ENCODE results near the gene BTG1. TPM values are rescaled to one million over a fixed set of nuclear protein-coding genes. Genes with fewer than 3 reads are reported as not detected.

BTG1 gene
- total RNA-seq, 1 donor: 25.0 TPM

DNA sequence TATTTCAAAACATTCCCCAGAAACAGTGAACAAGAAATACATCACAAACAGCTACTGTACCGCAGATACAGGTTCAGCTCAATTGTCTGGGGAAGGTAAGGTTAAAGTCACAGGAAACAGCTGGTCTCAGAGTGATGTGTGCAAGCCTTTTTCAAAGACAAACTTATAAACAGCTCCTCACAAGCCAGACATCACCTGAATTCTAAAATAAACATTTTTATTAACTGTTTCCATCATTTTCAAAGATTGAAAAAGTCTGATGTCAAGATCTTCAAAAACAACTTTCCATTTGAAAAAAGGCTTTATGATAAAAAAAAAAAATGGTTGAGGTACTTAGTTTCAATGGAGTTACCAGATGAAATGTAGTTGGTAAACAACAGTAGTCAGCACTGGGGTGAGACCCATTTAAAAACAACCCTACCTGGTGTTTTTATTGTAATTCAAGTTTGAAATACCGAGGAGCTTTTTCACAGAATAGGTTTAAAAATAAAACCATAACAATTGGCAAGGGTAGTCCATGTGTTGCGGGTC is 4.0 kb downstream of the BTG1 start:
- no peaks in the 10 kb centered on the region for H3K27me3 ChIP-seq (ENCODE audit: insufficient read depth, low read length)
- no peak for DNase-seq (ENCODE audit: insufficient read length, low spot score, missing footprints)
- TF ChIP-seq, protein P1, sequence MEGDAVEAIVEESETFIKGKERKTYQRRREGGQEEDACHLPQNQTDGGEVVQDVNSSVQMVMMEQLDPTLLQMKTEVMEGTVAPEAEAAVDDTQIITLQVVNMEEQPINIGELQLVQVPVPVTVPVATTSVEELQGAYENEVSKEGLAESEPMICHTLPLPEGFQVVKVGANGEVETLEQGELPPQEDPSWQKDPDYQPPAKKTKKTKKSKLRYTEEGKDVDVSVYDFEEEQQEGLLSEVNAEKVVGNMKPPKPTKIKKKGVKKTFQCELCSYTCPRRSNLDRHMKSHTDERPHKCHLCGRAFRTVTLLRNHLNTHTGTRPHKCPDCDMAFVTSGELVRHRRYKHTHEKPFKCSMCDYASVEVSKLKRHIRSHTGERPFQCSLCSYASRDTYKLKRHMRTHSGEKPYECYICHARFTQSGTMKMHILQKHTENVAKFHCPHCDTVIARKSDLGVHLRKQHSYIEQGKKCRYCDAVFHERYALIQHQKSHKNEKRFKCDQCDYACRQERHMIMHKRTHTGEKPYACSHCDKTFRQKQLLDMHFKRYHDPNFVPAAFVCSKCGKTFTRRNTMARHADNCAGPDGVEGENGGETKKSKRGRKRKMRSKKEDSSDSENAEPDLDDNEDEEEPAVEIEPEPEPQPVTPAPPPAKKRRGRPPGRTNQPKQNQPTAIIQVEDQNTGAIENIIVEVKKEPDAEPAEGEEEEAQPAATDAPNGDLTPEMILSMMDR (IDR thresholded peaks at IDR 0.05; ENCODE audit: extremely low read depth, low read depth, low read length): no peak
- peaks cover 18% of the 10 kb centered on the region for H4K20me1 ChIP-seq (ENCODE audit: insufficient read depth, low read length)
- H3K4me3 ChIP-seq (ENCODE audit: insufficient read depth, low read length): peak overlapping the region; percentile 94
- peak overlapping the region; percentile 83 for H3K4me2 ChIP-seq (ENCODE audit: insufficient read depth, low read length)
- peaks cover 85% of the 10 kb centered on the region for H3K79me2 ChIP-seq (ENCODE audit: insufficient read depth, low read length)
- H2AFZ ChIP-seq (ENCODE audit: low read length): no peak overlapping the region
- peak overlapping the region; percentile 80 for H3K27ac ChIP-seq (ENCODE audit: low read depth, low read length)
- peaks cover 23% of the 10 kb centered on the region for H3K36me3 ChIP-seq (ENCODE audit: insufficient read depth, low read length)
- H3K9me3 ChIP-seq (ENCODE audit: low read depth, low read length): no peaks in the 10 kb centered on the region
- peaks cover 57% of the 10 kb centered on the region for H3K4me1 ChIP-seq (ENCODE audit: insufficient read depth, low read length)

DNA sequence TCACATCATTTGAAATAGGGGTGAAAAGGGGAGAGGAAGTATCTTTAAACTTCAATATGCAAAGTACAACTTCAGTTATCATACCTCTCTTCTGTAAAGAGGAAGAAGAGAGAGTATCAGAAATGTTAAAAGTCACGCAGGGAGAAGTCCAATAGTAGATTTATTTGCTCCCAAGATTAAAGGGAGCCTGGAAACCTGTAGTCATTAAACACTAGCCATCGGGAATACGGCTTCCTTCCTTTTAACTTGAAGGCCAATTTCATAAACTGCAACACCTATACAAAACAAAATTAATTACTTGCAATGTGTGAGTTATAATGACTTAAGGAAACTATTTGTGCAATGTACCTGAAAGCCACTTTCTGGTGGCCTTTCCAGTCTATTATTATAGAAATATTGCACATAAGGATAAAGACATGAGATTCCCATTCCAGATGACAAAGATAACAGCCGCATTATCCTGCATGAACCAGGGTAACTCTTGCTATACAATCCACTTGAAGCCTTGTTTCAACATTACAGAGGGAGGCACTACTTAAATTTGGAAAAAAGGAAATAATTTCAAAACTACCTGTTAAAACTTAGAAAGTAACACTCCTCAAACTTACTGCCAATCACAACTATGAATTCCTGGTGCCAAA is 4.6 kb downstream of the BTG1 start:
- Histone ChIP-seq H4K20me1 (ENCODE audit: insufficient read depth, low read length) (peaks cover 18% of the 10 kb centered on the region), H3K9me3 (ENCODE audit: low read depth, low read length) (no peaks in the 10 kb centered on the region), H3K4me1 (ENCODE audit: insufficient read depth, low read length) (peaks cover 63% of the 10 kb centered on the region), H3K79me2 (ENCODE audit: insufficient read depth, low read length) (peaks cover 92% of the 10 kb centered on the region), H3K4me3 (ENCODE audit: insufficient read depth, low read length) (peak overlapping the region; percentile 94), H3K4me2 (ENCODE audit: insufficient read depth, low read length) (peak overlapping the region; percentile 83), H3K27ac (ENCODE audit: low read depth, low read length) (peak overlapping the region; percentile 80), H3K27me3 (ENCODE audit: insufficient read depth, low read length) (no peaks in the 10 kb centered on the region), H3K36me3 (ENCODE audit: insufficient read depth, low read length) (peaks cover 23% of the 10 kb centered on the region), H2AFZ (ENCODE audit: low read length) (no peak overlapping the region)
- DNase-seq (ENCODE audit: insufficient read length, low spot score, missing footprints): no peak
- TF ChIP-seq, protein P1 (IDR thresholded peaks at IDR 0.05; ENCODE audit: extremely low read depth, low read depth, low read length): no peak

DNA sequence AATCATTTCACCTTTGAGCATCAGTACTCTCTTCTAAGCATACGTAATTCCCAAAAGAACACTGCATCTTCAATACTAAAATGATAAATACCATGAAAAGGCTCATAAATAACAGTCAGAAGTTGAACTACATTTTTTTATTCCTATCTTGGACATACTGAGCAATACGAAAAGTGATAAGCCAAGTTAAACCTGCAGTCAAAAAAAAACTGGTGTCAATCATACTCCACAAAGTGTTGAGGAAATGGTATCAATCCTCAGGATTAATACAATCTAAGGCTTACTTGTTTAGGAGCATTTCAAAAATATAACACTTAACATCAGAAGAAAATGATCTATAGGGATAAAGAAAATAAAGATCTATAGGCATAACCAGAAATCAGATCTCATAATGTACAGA is 5.5 kb downstream of the BTG1 start:
- TF ChIP-seq, protein P1 (IDR thresholded peaks at IDR 0.05; ENCODE audit: extremely low read depth, low read depth, low read length): no peak
- H3K27ac ChIP-seq (ENCODE audit: low read depth, low read length): peak overlapping the region; percentile 53
- H4K20me1 ChIP-seq (ENCODE audit: insufficient read depth, low read length): peaks cover 18% of the 10 kb centered on the region

DNA sequence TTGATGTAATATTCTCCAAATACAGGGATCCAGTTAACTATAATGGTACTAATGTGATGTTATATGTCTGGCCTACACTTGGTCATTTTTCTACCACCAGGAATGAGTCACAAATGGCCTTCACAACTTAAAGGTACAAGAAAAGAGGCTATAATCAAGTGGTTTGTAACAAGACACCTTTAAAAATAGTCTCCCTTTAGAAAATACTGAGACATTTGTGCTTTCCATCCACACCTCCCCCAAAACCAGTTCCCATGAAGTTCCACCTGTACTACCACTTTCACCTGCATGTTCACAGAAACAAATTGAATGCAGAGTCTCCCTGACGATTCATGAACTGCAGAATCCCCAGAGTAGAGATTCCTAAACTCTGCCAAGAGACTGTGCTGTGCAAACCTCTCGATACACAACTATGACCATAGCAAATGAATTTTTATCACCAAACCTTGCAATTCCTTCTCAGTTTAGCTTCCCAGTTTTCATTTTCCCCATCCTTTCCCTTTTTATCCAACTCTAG is 6.0 kb downstream of the BTG1 start:
- Histone ChIP-seq H4K20me1 (ENCODE audit: insufficient read depth, low read length) (peaks cover 15% of the 10 kb centered on the region), H3K27ac (ENCODE audit: low read depth, low read length) (peak overlapping the region; percentile 53), H3K4me1 (ENCODE audit: insufficient read depth, low read length) (peaks cover 74% of the 10 kb centered on the region), H3K4me3 (ENCODE audit: insufficient read depth, low read length) (peak overlapping the region; percentile 94), H3K4me2 (ENCODE audit: insufficient read depth, low read length) (peak overlapping the region; percentile 83), H2AFZ (ENCODE audit: low read length) (no peak overlapping the region), H3K9me3 (ENCODE audit: low read depth, low read length) (no peaks in the 10 kb centered on the region), H3K36me3 (ENCODE audit: insufficient read depth, low read length) (peaks cover 23% of the 10 kb centered on the region), H3K27me3 (ENCODE audit: insufficient read depth, low read length) (no peaks in the 10 kb centered on the region), H3K79me2 (ENCODE audit: insufficient read depth, low read length) (peaks cover 86% of the 10 kb centered on the region)
- TF ChIP-seq, protein P1 (IDR thresholded peaks at IDR 0.05; ENCODE audit: extremely low read depth, low read depth, low read length): no peak
- DNase-seq (ENCODE audit: insufficient read length, low spot score, missing footprints): no peak

More for the DNA sequence above, 5.5 kb downstream of the BTG1 start:
- H3K4me2 ChIP-seq (ENCODE audit: insufficient read depth, low read length): peak overlapping the region; percentile 83
- no peak for DNase-seq (ENCODE audit: insufficient read length, low spot score, missing footprints)
- H2AFZ ChIP-seq (ENCODE audit: low read length): no peak overlapping the region
- H3K4me1 ChIP-seq (ENCODE audit: insufficient read depth, low read length): peaks cover 69% of the 10 kb centered on the region
- H3K27me3 ChIP-seq (ENCODE audit: insufficient read depth, low read length): no peaks in the 10 kb centered on the region
- peak overlapping the region; percentile 94 for H3K4me3 ChIP-seq (ENCODE audit: insufficient read depth, low read length)
- peaks cover 91% of the 10 kb centered on the region for H3K79me2 ChIP-seq (ENCODE audit: insufficient read depth, low read length)
- peaks cover 23% of the 10 kb centered on the region for H3K36me3 ChIP-seq (ENCODE audit: insufficient read depth, low read length)
- H3K9me3 ChIP-seq (ENCODE audit: low read depth, low read length): no peaks in the 10 kb centered on the region

Measured in osteoblast (primary cell).